ENCODE data around the gene PTPRD.

Gene PTPRD

DNA sequence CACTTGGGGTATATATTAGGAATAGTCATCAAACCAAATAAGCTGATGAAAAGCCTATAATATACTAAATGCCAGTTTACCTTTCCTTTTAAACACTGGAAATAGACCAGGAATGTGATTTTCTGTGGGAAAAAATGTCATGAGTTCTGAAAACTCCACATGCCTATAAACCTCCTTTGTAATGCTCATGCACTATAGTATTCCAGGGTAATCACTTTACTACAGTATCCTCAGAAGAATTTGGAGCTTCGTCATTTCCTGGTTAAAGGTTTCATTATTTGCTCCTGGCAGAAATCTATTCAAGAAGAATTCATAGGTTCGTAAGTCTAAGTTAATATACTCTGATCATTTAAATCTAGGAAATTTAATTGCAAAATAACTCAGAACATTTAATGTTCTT is 1736.5 kb downstream of the PTPRD start:
- no peak for DNase-seq

DNA sequence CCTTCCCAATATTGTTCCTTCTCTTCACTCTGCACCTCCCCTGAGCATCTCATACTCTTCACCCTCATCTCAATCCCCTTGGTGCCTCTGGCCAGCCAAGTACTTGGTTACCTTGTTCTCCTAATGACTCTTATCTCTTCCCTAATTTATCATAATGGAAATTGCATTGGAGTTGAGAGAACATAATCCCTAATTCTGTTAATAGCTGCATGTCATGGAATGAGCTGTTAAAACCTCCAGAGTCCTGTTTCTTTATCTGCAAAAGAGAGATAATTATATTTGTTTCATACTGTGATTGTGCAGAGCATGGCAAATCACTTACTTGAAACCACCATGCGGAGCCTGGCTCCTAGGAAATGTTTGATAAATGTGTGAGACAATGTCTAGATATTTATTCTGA is 1738.3 kb downstream of the PTPRD start:
- no peak for DNase-seq

DNA sequence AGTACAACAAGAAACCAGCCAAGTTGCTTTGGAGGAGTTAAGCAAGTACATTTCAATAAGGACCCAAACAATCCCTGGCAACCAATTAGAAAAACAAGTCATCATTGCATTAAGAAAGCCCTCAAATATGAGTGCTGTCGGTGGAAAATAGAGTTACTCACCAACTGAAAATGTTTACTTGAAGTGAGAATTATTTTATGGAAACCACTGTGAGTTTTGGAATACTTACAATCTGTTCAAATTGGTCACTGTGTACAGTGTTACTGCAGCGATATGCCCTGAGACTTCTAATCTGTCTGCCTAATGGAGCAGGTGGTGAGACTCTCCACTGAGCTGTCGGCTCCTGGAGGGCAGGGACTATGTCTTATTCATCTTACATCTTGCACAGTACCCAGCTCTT is 1740.0 kb downstream of the PTPRD start:
- DNase-seq, result no peak

DNA sequence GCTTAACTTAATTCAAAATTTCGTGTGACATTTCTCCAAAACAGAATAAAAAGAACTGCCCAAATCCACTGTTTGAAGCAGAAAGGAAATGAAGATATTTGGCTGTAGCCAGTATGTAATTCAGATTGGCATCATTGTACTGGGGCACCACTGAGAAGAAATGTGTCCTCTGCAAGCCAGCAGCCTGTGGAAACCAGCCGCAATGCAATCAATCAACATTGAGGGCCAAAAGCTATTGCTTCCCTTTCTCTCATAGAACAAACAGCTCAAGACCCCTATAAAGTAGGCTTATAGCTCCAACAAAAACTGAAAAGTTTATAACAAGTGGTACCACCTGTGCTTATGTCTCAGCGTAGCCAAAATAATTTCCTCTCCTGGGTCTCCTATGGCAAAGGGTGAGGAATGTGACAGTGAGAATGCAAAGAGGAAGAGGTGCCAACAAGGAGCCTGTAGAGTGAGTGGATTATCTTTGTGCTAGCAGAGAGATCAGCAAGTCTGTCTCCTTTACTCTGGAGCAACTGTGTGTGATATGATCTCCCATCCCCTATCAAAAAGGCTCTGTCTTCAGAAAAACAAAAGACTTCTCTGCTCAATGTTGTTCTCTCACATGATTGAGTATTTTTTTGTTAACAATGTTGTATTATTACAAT is 1740.9 kb downstream of the PTPRD start:
- no peak for DNase-seq

DNA sequence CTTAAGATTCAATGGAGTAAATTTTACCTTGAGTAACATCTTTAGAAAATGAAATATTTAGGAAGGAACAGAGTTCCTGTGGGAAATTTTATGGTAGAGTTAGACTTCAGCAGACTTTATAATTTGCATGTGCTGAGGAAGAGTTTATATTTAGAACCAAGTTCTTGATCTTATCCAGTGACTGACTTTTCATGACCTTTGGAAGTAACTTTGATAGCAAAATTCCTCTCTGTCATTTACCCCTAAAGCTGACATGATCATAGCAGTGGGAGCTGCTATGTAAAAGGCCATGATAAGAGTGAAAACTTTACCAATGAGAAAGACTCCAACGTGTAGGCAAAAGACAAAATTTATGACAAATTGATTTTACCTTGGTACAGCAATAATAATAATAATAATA is 1741.4 kb downstream of the PTPRD start:
- DNase-seq, result no peak

DNA sequence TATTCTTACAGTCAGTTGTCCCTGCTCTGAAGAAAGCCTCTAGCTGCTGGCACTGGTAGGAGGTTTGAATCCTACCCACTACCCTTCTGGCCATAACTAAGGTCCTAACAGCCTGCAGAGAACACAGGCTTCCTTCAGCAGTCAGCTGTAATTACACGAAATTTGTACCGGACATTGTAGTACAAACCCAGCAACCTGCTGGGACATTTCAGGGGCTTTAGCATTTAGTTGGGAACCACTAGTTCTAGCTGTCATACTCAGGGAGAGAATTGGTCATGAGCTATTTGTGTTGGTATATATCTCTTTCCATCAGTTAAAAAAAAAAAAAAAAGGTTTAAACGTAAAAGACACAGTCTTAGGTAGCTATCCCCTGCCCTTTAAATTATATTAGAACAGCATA is 1743.0 kb downstream of the PTPRD start:
- no peak for DNase-seq

DNA sequence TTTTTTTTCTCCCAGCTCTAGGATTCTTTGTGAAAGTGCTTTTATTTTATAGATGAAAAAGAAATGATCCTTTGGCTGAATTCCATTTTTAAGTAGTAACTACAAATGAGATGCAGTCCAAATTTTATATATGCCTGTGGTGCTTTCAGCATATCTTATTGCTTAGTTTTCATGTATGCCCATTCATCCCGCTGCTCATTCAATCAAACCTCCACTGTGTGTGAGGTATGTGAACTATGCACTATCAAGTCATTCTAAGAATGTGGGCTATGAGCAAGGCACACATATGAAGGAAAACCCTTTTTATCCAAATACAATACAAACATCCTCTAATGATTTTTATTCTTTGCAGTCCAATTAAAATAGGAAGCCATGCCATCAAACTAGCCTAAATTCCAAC is 1744.2 kb downstream of the PTPRD start:
- DNase-seq, result no peak

DNA sequence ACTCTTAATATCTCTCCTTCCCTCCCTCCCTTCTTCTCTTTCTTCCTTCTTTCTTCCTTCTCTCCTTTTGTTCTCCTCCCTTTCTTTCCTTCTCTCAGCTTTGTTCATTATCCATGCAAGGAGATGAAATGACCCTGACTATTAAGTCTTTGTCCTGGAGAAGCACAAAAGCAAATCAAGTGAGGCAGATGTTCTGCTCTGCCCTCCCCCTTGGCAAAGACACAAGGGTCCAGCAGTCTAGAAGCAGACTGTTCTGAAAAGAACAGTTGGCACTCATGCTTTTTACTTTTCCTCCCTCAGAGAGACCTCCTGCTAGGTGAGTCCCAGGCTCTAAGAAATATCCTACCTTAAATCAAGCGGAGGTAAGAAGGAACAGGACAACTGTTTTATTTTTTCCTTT is 1745.7 kb downstream of the PTPRD start:
- DNase-seq, result no peak

DNA sequence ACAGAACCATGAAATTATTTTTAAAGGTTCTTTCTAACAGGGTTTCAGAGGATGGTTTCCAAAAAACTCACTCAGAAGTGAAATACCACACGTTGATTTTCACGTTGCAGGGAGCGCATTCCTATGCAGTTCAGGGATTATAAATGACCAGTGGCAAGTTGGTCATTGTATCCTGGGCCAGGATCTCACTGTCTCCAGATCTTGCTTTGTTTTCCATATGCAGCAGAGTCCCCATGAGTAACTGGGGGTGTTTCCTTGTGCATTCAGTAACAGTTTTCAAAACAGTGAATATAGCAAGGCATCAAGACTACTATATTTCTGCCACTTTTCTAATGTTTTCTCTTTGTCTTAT is 1748.3 kb downstream of the PTPRD start:
- no peak for DNase-seq

DNA sequence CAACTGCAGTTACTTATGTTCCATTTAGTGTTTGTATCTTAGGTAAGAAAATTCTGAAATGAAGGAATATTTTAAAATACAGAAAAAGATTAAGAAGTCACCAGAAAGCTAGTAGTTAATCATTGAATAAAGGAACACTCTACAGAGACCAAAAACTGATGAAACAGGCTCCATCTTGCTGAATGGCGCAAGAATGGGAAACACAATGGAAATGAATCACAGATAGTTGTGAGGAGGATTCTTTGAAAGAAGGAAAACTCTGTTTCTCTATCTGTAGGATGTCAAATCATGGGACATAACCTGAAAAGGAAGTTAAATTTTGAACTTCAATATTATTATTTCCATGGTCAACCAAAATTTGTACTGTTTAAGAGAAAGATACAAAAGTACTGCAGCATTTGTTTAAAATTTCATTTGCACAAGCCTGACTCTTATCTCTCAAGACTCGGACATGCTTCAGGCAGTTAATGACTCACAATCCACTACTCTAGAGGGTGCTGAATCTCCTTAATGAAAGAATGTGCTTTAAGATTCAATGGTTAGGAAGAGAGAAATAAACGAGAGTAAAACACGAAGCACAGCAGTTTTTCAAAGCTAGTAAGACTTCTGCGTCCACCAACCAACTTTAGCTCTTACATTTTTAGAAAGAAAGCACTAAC is 1748.8 kb downstream of the PTPRD start:
- DNase-seq, result no peak

DNA sequence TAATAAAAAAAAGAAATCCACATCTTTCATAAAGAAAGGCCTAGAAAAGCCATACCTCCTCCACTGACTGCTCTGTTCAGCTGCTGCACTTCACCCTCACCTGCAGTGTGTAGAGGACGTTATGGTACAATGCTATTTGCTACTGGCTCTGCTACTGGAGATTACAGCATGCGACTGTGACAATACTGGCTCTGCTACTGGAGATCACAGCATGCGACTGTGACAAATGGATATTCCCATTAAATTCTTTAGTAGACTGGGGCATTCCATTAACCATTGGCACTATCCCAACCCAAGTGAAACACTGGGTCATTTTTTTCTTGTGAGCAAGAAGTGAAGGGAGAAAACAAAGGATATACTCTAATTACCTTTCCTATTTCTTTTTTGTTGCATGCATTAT is 1749.7 kb downstream of the PTPRD start:
- no peak for DNase-seq

DNA sequence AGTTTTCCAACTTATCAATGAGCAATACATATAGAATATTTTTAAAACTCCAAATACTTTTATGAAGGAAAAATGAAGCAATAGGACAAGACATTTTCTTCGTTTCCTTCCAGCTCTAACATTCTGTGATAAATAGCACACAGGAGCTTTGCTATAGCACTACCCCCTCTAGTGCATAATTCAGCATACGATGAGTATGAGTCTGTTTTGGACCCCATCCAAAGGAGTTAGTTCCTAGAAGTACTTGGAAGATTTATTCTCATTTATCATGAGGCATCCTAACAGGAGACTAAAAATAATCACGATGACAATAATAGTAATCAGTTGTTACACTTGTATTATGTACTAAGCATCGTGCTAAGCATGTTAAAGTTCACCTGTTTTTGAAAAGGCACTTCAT is 1751.9 kb downstream of the PTPRD start:
- no peak for DNase-seq

DNA sequence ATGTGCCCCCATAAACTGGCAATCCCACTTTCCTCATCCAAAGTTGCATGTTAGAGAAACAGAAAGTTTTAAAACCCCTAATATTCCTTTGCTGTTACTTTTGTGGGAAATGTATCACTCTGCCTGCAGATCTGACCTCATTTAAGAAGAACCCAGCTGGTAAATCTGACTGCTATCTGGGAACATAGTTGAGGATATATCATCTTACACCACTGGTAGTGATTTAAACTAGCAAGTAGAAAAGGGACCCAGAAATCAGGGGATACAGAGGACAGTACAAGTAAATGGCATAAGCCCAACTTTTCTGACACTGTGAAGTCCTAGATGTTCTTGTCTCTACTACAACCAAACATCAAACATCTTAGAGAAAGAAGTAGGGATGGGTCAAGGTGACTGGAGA is 1752.7 kb downstream of the PTPRD start:
- no peak for DNase-seq

DNA sequence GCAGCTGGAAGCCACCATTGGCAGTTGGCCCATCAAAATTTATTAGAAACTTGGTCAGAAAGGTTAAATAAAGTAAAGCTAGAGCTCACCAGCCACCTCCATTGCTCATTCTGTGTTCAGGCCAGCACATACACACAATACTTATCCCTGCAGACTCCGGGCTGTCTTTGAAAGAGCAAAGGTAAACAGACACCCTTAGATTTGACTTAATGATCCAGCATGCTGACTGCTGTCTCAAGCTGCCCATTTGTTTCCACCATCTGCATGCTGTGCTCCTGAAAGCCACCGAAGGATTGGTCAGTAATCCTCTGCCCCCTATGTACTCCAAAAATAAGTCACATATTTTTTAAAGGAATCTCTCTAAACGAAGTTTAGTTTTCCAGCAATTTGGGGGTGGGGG is 1753.4 kb downstream of the PTPRD start:
- no peak for DNase-seq

DNA sequence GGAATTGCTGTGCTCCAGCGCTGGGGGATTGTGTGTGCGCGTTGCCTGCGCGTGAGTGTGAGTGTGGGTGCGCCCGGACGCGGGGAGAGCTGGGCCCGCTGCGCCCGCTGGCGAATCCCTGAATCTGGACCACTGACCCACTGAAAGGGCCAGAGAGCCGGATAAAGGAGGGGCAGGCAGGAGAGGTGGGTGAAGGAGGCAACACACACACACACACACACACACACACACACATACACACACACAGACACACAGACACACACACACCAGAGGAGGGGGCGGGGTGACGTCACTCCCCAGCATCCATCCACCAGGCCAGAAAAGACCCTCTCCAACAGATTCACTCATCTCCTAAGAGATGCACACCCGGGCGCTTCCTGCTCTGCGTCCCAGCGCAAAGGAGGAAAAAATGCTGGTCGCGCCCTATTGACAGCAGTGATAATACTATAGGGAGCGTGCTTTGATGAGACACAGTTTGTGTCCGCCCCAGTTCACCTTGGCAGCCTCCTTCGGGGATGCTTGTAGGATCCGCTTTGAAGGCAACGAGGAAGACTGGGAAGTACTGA is 1754.1 kb downstream of the PTPRD start:
- DNase-seq, result no peak

DNA sequence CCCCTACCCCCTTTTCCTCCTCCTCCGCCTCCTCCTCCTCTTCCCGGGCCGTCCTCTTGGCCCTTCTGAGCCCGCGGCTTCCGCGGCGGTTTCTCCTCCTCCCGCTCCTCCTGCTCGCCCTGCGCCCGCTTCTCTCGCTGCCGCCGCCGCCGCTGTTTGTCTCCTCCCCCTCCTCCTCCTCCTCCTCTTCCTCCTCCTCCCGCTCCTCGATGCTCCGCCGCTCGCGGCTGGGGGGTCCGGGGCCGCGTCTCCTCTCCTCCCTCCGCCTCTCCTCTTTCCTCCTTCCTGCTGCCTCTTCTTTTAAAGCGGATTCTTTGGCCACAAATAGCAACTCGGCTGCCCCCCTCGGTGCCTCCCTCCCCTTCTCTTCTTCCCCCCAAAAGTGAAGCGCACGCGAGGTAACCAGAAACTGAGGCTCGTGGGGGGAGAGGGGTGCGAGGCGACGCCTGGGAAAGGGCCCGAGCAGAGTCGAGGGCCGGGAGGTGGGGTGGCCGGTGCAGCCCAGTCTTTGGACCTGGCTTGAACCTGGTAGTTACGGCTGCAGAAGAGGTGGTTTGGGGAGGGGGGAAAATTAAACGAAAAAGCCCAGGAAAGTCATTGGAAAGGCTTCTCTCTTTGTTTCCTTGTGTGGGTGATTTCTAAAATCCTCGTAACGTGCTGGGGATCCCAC is 1754.7 kb downstream of the PTPRD start:
- DNase-seq, result peak; percentile 23

DNA sequence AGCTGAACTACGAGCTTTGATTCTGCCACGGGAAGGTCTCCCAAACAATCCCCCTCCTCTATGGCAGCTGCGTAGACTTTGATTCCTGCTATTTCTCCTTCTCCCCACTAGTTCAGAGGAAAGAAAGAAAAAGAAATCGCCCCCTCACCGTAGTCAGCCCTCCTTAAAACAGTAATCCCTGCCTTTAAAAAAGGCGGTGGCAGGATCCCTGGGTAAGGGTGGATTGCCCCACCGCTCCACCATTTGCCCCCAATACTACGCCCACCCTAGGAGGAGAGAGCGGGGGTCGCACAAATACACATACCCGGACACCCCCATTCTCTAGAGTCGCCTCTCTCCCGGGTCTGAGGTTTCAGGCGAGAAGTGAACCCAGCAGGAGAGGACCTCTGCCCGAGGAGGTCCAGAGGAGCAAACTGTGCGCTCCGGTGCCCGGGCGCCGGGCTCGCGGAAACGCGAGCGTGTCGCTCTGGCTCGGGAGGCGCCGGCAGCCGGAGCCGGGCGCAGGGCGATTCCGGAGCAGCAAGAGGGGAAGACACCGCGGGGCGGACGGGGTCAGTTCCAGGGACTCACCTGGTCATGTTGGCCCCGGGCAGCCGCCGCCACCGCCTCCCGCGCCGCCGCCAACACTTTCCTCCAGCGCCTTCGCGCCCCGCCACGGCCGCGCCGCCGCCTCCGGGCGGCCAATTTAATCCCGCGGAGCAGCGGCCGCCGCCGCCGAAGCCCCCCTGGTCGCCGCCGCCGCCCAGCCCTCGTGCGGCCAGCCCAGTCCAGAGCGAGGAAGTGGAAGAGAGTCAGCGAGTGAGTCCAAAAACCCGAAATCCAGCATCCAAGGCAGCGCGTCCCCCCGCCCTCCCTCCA is 1755.5 kb downstream of the PTPRD start:
- no peak for DNase-seq

DNA sequence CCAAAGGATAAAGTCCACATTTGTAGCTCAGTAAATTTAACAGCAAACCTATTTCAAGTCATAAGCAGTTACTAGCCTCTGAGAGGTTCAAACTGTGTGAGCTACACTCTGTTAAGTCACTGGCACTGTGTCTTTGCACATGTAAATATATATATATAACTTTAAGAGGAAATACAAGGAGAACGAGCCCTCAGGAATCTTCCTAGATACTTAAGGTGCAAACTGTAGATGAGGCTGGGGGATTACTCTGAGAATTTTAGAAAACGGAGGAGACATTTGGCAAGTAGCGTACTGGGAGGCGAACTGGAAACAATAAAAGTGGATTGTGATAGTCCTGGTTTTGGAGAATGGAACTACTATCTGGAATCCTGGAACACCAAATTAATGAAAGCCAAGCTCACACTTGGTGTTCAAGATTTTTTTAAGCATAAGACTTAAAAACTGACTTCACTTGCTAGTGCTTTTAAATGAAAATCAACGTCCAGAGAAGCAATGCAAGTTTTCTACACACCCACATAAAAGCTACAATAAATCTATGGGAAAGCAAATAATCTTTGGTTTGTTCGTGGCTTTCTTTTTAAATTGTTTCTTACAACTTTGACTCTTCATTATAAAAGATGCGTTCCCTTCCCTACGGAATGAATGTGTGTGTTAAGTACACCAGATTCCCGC is 1756.3 kb downstream of the PTPRD start:
- no peak for DNase-seq

DNA sequence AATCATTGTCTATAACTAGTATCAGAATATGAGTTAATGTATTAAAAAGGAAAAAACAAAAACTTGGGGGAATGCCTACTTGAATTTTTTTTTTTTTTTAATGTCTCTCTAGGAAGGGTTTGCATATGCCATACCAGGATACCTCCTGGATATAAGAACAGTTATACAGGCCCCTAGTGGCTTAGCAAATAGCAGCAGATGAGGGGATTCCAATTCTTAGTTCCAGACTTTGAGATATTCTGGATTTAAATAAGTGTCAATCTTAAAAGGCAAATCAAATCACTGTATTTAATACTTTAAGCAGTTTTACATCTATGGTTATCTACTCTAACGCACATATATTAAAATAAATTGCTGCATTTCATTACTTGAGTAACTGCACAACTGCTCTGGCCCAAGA is 1757.8 kb downstream of the PTPRD start:
- no peak for DNase-seq

DNA sequence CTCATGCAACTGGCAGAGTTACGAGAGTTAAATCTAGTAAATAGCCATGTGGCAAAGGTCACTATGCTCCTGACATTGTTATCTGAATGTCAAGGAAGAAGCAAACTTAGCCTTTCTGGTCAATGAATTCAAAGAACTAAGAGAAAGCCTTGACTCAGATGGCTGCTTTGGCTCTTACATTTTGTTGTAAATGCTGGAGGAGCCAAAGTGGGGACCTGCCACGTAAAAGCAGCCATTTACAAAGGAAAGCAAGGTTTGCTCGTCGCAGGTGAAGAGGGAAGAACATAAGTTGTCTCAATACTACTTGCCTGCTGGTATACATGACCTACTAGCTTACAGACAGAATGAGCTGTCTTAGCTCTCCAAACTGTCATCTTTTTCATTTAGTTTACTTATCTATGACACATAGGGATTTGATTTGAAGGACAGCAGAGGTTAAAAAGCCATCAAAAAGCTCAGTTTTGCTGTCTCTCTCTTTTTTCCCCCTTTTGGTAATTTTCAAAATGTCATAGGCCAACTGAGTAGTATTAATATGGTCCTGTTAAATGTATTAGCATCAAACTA is 1760.4 kb downstream of the PTPRD start:
- no peak for DNase-seq

DNA sequence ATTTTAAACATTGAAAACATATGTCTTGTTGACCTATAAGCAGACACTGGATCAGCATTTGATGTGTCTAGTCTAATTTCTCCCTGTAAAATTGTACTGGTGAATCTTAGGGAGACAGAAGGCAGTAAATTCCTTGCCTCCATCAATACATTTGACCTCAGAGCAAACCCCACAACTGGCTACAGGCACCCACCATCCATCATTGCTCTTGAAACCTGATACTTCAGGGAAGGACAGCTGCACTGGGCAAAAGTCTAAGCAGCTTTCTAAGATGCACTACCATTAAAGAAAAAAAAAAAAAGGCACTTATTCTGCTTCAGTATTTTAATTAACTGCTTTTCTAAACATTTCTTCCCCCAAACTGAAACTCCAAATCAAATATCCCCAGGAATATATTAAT is 1761.9 kb downstream of the PTPRD start:
- DNase-seq, result no peak

DNA sequence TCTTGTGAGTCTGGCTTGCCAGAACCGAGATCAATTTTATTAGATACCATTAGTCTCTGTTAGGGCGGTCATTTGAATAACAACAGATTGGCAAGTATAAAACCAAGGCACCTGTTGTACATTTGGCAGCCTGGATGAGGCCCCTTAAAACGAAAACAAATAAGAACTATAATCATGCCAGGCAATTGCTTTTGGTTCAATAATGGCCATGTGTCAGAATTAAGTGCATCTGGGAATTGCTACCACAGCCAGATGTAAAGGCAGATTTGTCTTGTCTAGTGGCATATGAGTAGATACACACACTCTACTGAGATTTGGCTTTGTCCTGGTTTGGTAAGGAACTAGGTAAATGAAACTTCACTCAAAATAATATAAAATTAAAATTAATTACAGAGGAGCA is 1767.0 kb downstream of the PTPRD start:
- no peak for DNase-seq
